GM18505 (cell line): ENCODE measurements around the gene DAPP1.

Source experiments
- ATAC-seq: cut with Tn5 transposase; IDR thresholded peaks from one replicate; pipeline ENCODE4 v1.9.1; 2021; ENCODE audit not compliant: unreplicated experiment
- POLR2A ChIP-seq: IDR thresholded peaks from 4 replicates; pipeline ENCODE4 v1.6.1; 2011; ENCODE audit warnings: borderline replicate concordance; ENCODE audit not compliant: insufficient read depth, insufficient read length; ENCODE audit errors: extremely low read depth

Gene DAPP1

DNA sequence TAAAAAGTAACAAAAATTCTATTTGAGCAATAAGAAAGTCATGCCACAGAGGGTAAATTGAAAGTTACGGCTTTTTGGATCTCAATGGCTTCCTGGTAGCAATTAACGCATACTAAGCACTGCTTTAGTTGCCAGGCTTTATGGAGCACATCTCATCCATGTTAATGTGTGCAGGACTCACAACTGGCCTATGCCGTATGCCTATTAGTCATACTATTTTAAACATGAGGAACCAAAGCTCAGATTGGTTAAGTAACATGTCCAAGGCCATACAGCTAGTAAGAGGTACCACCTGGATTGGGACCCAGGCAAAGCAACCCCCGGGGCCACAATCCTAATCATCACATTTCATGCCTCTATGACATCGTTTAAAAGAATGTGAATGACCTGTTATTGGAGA, 17.1 kb downstream of the DAPP1 start:
- ATAC-seq: no peak
- TF ChIP-seq POLR2A: no peak

GRCh38 chr4:99834569-99834968, 17.9 kb downstream of the DAPP1 start:
- ATAC-seq: no peak
- TF ChIP-seq POLR2A: no peak

DNA sequence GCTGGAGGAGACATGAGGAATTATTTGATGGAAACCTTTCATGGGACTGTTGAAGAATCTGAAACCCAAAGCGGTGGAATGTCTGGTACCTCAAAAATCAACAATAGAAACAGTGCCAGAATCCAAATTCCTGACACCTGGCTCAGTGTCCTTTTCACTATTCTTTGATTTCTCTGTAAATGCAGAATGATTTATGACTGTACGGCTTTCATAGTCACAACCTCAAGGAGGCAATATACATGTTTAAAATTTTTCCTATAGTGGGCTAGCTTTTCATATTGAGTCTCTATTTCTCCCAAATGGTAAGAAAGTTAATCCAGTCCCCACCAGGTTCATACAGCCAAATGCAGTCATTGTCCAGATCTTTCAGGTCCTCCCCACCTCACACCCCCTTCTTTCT, 19.3 kb downstream of the DAPP1 start:
- no peak for ATAC-seq
- no peak for TF ChIP-seq POLR2A

DNA sequence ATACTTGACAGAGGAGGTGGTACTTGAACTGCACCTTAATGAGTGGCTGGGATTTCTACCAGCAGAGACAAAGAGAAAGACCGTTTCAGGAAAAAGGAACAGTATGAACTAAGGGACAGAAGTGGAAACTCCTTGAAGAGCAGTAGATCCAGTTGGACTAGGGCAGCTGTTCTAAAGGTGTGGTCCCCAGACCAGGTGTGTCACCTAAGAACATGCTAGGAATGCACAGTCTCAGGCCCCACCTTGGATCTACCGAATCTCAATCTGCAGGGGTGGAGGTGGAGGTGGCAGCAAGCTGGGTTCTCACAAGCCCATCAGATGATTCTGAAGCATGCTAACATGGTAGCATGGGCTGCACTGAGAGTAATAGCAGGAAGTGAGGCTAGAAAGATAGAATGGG, 22.3 kb downstream of the DAPP1 start:
- no peak for TF ChIP-seq POLR2A
- ATAC-seq: no peak

- ATAC-seq: no peak
- TF ChIP-seq POLR2A: no peak
These were observed 24.5 kb downstream of the DAPP1 start for GRCh38 chr4:99841129-99841528.

GRCh38 chr4:99843413-99843812, 26.8 kb downstream of the DAPP1 start:
- TF ChIP-seq POLR2A: no peak
- ATAC-seq: no peak

DNA sequence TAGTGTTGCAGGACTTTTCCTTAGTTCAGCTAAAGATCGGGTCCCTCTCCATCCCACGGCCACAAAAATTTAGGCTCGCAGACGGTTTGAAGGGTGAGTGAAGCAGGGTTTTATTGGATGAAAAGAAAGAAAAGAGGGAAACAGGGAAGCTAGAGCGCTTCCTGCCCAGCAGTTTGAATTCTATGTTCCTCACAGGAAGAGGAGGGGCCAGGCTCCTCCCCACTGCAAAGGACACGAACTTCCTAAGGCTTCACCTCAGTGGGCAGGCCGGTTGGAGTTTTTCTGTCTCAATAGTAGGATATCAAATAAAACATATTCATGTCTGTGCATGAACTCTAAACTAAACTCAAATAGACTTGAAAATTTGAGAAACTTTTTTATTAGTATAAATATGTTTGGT, 27.4 kb downstream of the DAPP1 start:
- no peak for ATAC-seq
- TF ChIP-seq POLR2A: no peak

DNA sequence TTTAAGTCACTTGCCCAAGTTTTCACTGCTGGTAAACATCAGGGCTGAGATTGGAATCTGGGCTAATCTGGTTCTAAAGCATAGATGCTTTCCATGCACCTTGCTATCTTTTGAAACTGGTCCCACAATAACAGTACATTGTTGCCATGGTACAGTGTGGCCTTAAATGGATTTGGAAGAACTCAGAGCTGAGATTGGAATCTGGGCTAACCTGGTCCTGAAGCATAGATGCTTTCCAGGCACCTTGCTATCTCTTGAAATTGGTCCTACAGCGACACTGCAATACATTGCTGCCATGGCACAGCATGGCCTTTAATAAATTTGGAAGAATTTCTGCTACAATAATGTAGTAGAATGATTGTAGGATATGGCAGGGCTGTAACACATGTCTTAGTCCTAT, 28.6 kb downstream of the DAPP1 start:
- no peak for ATAC-seq
- TF ChIP-seq POLR2A: no peak

DNA sequence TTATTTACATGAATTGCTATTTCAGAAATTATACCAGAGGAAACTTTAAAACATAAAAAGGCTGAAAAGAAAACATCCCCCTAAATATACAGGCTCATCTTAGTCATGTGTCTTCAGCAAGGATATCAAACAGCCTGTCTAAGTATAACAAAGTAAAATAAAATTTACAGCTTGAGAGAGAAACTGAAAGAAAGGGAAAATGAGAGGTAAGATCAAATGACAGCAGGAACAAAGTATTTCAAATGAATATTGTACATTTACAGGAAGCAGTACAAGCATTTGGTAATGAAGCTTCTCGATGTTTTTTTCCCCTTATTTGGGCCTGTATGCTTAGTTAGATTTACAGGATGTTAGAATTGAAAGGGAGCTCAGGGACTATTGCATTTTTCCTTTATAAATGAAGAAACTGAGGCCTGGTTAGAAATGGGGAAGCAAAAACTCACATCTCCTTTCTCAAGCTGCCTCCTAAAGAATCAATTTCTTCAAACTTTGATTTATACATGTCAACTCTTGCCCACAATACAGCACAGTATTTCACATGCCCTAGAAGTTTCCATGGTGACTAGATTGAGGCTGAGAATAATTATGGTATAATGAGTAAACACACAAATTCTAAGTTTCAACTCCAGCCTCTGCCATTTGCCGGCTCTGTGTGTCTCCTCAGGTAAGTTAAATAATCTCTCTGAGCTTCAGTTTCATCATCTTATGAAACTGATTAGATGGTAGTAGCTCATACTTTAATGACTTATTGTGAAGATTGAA, 29.3 kb downstream of the DAPP1 start:
- ATAC-seq: no peak
- TF ChIP-seq POLR2A: no peak

GRCh38 chr4:99846891-99847290, 30.3 kb downstream of the DAPP1 start:
- ATAC-seq: no peak
- no peak for TF ChIP-seq POLR2A

- ATAC-seq: peak; percentile 66
These were observed 30.8 kb downstream of the DAPP1 start for GRCh38 chr4:99847362-99847976.

DNA sequence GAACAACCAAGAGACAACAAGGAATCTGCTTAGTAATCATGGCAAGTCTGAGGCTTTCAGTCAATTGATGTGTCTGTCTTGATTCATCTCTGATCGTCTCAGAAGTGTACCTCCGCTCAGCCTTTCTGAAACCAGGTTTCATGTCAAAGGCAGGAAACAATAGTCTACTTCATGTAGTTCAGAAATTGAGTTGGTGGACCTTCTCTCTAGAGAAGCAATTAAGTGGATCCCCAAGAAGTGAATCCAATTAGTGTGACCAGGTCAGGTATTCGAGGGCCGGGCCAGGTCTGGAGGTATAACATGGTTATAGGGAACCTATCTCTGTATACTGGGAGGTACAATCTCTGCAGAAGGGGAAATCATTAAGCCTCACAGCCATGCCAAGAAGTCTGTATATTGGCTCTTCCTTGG, 32.0 kb downstream of the DAPP1 start:
- TF ChIP-seq POLR2A: no peak

More at GRCh38 chr4:99847362-99847976, 30.8 kb downstream of the DAPP1 start:
- TF ChIP-seq POLR2A: no peak

GRCh38 chr4:99852199-99852749, 35.6 kb downstream of the DAPP1 start:
- ATAC-seq: no peak
- TF ChIP-seq POLR2A: no peak

More for the DNA sequence above, 32.0 kb downstream of the DAPP1 start:
- ATAC-seq: peak; percentile 44

GRCh38 chr4:99853190-99853589, 36.6 kb downstream of the DAPP1 start:
- no peak for ATAC-seq
- no peak for TF ChIP-seq POLR2A
